ENCODE results near the gene CCDC149.

Gene CCDC149

GRCh38 chr4:24843096-24843495 lies 69.7 kb downstream of the CCDC149 start:
- no peak for DNase-seq (ENCODE audit: low read depth in 2 of 2)

- no peak for DNase-seq (ENCODE audit: low read depth in 2 of 2)
Observed at GRCh38 chr4:24842356-24842755, 70.5 kb downstream of the CCDC149 start.

GRCh38 chr4:24840826-24841543 lies 71.9 kb downstream of the CCDC149 start:
- DNase-seq (ENCODE audit: low read depth in 2 of 2), result no peak

- no peak for DNase-seq (ENCODE audit: low read depth in 2 of 2)
Observed at GRCh38 chr4:24840362-24840761, 72.5 kb downstream of the CCDC149 start.

GRCh38 chr4:24837781-24838180 lies 75.1 kb downstream of the CCDC149 start:
- no peak for DNase-seq (ENCODE audit: low read depth in 2 of 2)

GRCh38 chr4:24837336-24837735 lies 75.5 kb downstream of the CCDC149 start:
- DNase-seq (ENCODE audit: low read depth in 2 of 2), result no peak

- DNase-seq (ENCODE audit: low read depth in 2 of 2), result no peak
Observed at GRCh38 chr4:24836661-24837242, 76.1 kb downstream of the CCDC149 start.

GRCh38 chr4:24835696-24836095 lies 77.1 kb downstream of the CCDC149 start:
- no peak for DNase-seq (ENCODE audit: low read depth in 2 of 2)

GRCh38 chr4:24831637-24832036 lies 81.2 kb downstream of the CCDC149 start:
- DNase-seq (ENCODE audit: low read depth in 2 of 2), result no peak

GRCh38 chr4:24824720-24825119 lies 88.1 kb downstream of the CCDC149 start:
- DNase-seq (ENCODE audit: low read depth in 2 of 2), result no peak

GRCh38 chr4:24820541-24820940 lies 92.3 kb downstream of the CCDC149 start:
- DNase-seq (ENCODE audit: low read depth in 2 of 2), result no peak

GRCh38 chr4:24816797-24817196 lies 96.0 kb downstream of the CCDC149 start:
- no peak for DNase-seq (ENCODE audit: low read depth in 2 of 2)

GRCh38 chr4:24813732-24814131 lies 99.1 kb downstream of the CCDC149 start:
- DNase-seq (ENCODE audit: low read depth in 2 of 2), result no peak

GRCh38 chr4:24810871-24811631 lies 101.8 kb downstream of the CCDC149 start:
- no peak for DNase-seq (ENCODE audit: low read depth in 2 of 2)

GRCh38 chr4:24809815-24810405 lies 102.9 kb downstream of the CCDC149 start:
- DNase-seq (ENCODE audit: low read depth in 2 of 2), result no peak

- no peak for DNase-seq (ENCODE audit: low read depth in 2 of 2)
Observed at GRCh38 chr4:24809376-24809775, 103.5 kb downstream of the CCDC149 start.

GRCh38 chr4:24808955-24809354 lies 103.9 kb downstream of the CCDC149 start:
- DNase-seq (ENCODE audit: low read depth in 2 of 2), result no peak

- no peak for DNase-seq (ENCODE audit: low read depth in 2 of 2)
Observed at GRCh38 chr4:24808261-24808660, 104.6 kb downstream of the CCDC149 start.

- DNase-seq (ENCODE audit: low read depth in 2 of 2), result no peak
Observed at GRCh38 chr4:24807611-24808010, 105.2 kb downstream of the CCDC149 start.

- DNase-seq (ENCODE audit: low read depth in 2 of 2), result no peak
Observed at GRCh38 chr4:24806206-24806990, 106.4 kb downstream of the CCDC149 start.

GRCh38 chr4:24805566-24805965 lies 107.3 kb downstream of the CCDC149 start:
- no peak for DNase-seq (ENCODE audit: low read depth in 2 of 2)

GRCh38 chr4:24805067-24805466 lies 107.8 kb downstream of the CCDC149 start:
- DNase-seq (ENCODE audit: low read depth in 2 of 2), result no peak

All from stimulated activated CD8-positive, alpha-beta memory T cell treated with anti-CD3 and anti-CD28 coated beads, Interleukin-2, amount 100 ng/mL, for 48 hours (primary cell).